Prostate gland (tissue), 2 donors: Measurements from ENCODE around the gene RIMS3.

Source experiments
- CTCF ChIP-seq, 4 experiments: fragments of 200-600 bp in 2 of 4; fragments of 450-650 bp in 2 of 4; sonication (generic) in 2 of 4; IDR thresholded peaks; 1 replicate in 3 of 4; 2 replicates in 1 of 4; pipeline ENCODE4 v1.5.1; 2016 to 2019; ENCODE audit warnings: antibody characterized with exemption in 4 of 4, mild to moderate bottlenecking in 2 of 4, moderate library complexity in 2 of 4
- POLR2A ChIP-seq: fragments of 450-650 bp; IDR thresholded peaks from one replicate; pipeline ENCODE4 v1.6.1; 2016; ENCODE audit warnings: antibody characterized with exemption, mild to moderate bottlenecking
- POLR2AphosphoS5 ChIP-seq: sonication (generic); formaldehyde crosslinking; IDR thresholded peaks from one replicate; pipeline ENCODE4 v1.6.1; 2017; ENCODE audit warnings: antibody characterized with exemption

- TF ChIP-seq CTCF (IDR thresholded peaks at IDR 0.05) (no peak), POLR2A (peak; percentile 79), POLR2AphosphoS5 (peak; percentile 98)
Observed at GRCh38 chr1:40709100-40709801, 43.8 kb upstream of the RIMS3 start.
